GM12801 (cell line): ENCODE data around the gene CENATAC.

ENCODE experiments used
- TF ChIP-seq, protein P1 (sequence below): IDR thresholded peaks from one replicate; pipeline ENCODE4 v1.5.1; 2011; ENCODE audit warnings: control low read depth; ENCODE audit not compliant: insufficient read length; ENCODE audit errors: extremely low read depth

Gene CENATAC

DNA sequence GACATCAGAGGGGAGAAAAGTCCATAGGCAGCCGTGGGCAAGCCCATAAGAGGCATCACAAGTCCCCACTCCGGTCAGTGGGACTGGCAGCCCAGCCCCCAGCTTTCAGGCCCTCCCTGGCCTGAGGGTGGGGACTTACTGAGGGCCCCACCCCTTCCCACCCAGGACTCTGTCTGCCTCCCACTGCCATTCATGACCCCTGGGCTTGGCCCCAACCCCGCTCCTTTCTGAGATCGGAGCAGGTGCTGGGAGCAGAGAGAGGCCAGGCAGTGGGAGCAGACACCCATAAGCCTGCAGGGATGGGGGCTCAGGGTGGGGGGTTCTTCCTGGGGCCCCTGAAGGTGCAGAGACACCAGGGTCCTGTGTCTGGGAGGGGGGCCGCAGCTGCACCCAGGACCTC is 36.7 kb upstream of the CENATAC start:
- TF ChIP-seq, protein P1, sequence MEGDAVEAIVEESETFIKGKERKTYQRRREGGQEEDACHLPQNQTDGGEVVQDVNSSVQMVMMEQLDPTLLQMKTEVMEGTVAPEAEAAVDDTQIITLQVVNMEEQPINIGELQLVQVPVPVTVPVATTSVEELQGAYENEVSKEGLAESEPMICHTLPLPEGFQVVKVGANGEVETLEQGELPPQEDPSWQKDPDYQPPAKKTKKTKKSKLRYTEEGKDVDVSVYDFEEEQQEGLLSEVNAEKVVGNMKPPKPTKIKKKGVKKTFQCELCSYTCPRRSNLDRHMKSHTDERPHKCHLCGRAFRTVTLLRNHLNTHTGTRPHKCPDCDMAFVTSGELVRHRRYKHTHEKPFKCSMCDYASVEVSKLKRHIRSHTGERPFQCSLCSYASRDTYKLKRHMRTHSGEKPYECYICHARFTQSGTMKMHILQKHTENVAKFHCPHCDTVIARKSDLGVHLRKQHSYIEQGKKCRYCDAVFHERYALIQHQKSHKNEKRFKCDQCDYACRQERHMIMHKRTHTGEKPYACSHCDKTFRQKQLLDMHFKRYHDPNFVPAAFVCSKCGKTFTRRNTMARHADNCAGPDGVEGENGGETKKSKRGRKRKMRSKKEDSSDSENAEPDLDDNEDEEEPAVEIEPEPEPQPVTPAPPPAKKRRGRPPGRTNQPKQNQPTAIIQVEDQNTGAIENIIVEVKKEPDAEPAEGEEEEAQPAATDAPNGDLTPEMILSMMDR: no peak

DNA sequence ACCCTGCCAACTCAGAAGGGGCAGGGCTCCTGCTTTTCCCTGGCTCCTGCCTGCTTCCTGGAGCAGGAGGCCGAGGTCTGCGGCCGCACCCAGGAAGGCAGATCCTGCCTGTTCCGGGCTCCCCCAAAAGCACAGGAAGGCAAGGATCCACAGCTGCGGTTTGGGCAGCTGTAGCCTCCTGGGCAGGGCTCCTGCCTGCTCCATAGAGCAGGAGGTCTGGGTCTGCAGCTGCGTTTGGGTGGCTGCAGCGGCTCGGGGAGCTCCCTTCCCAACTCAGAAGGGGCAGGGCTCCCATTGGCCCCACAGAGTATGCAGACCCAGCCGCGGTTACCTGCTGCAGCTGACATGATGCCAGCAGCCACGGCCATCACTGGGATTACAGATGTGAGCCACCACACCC is 36.3 kb upstream of the CENATAC start:
- TF ChIP-seq, protein P1: no peak

DNA sequence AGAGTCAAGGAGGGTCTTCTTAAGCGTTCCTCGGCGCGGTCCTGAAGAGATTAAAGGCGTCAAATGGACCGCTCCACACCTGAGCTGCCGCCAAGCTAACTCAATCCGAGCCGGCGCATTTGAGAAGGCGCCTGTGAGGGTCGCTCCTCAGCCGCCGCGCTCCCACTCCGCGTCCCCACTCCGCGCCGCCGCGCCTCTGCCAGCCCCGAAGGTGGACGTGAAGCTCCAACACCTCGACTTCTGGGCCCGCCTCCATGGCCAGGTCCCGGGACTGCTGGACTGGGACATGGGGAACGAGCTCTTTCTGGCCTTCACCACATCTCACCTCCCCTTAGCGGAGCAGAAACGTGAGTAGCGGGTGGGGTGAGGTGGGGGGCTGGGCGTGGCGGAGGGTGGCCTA is 26.3 kb upstream of the CENATAC start, which contains the start of gene FOXR1:
Gene FOXR1, plus strand, starts transcription at position 116 of the 400 bp plus-strand sequence. Its CDS starts 171 bp downstream, at position 287.
- TF ChIP-seq, protein P1: no peak

DNA sequence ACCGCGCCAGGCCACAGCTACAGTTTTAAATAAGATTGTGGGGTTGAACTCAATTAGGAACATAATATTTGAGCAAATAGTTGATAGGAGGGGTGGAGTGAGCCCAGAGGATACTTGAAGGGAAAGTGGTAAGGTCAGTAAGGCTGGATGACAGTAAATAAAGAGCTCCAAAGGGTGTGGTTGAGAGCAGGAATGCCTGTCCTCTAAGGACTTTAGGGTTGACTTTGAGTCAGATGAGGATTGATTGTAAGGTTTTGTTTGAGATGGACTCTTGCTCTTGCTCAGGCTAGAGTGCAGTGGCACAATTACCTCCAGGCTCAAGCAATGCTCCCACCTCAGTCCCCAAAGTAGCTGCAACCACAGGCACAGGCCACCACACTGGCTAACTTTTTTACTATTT is 24.0 kb upstream of the CENATAC start:
- TF ChIP-seq, protein P1: no peak

DNA sequence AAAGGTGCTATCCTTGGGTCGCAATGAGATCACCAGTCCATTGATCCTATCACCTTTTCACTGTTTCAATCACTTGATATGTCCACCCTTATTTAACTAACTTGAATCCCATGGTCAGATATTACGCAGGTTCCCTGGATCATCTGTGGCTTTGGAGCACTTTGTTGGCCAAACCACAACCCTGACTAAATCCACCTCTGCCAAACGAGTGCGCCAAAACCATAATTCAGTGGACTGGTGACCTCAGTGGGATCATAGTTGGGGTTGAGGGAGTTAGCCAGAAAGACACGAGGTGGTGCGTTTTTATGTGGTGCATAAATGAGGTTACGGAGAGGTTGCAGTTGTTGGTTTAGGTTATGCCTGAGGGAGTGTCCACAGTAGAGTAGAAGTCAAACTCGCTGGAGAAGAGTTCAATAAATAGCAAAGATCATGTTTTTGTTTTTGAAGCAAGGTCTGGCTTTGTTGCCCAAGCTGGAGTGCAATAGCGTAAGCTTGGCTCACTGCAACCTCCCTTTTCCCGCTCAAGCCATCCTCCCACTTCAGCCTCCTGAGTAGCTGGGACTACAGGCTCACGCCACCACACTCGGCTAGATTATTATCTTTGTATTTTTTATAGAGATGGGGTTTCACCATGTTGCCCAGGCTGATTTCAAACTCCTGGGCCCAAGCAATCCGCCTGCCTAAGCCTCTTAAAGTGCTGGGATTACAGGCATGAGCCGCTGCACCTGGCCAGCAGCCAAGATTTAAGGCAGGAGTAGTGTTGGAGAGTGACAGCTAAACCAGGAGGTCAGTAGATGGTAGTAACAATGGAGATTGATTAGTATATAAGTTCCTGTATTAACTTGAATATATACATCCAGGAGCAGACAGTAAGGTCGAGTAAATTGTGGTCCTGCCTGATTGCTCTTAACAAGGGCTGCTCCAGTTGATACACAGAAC is 21.9 kb upstream of the CENATAC start:
- TF ChIP-seq, protein P1: no peak

DNA sequence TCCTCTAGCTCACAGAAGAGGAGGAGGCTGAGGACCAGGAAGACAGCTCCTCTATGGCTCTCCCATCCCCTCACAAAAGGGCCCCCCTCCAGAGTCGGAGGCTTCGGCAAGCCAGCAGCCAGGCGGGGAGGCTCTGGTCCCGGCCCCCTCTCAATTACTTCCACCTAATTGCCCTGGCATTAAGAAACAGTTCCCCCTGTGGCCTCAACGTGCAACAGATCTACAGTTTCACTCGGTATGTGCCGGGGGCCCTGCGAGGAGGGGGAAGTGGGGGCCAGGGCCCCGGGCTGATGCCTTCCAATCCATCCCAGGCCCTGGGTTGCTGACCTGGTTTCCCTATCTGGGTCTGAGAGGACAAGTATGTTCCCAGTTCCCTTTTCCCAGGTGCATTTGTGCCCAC is 18.5 kb upstream of the CENATAC start:
- TF ChIP-seq, protein P1: no peak

DNA sequence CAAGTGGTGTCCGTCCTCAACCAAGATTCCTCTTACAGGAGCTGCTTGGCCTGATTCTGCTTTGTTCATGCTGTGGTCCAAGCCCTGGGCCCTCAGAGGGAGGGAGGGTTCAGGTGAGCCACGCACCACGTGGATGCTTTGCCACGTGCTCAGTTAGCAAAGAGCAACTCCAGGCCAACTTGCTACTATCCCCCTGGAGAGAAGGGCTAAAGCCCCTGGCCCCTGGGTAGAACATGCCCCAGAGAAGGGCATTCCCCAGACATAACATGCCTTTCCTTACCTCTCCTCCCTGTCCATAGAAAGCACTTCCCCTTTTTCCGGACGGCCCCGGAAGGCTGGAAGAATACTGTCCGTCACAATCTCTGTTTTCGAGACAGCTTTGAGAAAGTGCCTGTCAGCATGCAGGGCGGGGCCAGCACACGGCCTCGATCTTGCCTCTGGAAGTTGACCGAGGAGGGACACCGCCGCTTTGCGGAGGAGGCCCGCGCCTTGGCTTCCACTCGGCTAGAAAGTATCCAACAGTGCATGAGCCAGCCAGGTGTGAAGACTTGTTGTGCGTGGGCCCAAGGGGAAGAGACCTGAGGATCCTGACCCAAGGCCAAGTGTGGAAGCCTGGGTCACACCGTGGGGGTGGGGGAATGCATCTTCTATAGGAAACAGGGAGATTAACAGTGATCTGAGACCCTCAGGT is 17.6 kb upstream of the CENATAC start:
- TF ChIP-seq, protein P1: no peak
